Keratinocyte (primary cell): ENCODE measurements around the gene TANC2. TPM values are rescaled to one million over a fixed set of nuclear protein-coding genes. Genes with fewer than 3 reads are reported as not detected.

Source experiments
- DNase-seq: peaks from one replicate; pipeline ENCODE4 v3.0.0-alpha.2; 2011; ENCODE audit warnings: low read depth, missing footprints, low spot score
- FAIRE-seq: peaks from 2 replicates; lab custom pipeline; 2011; peaks lifted over from hg19 to GRCh38; lab: Jason Lieb, UNC
- H2AFZ ChIP-seq: 2 replicates; pipeline ENCODE4 v1.6.0; 2012; ENCODE audit warnings: low read length, control low read depth, inconsistent platforms; ENCODE audit not compliant: control insufficient read depth
- H3K27ac ChIP-seq: 2 replicates; pipeline ENCODE4 v1.5.1; 2011; ENCODE audit warnings: low read length; ENCODE audit not compliant: control insufficient read depth, insufficient read depth
- H3K27me3 ChIP-seq: 3 replicates; pipeline ENCODE4 v1.6.0; 2011; ENCODE audit warnings: low read length; ENCODE audit not compliant: control insufficient read depth, insufficient read depth; ENCODE audit errors: extremely low read depth
- H3K36me3 ChIP-seq, 2 experiments: 2 replicates in 1 of 2; 3 replicates in 1 of 2; pipeline ENCODE4 v1.5.1; 2011; ENCODE audit warnings: low read length in 2 of 2, mild to moderate bottlenecking in 1 of 2; ENCODE audit not compliant: control insufficient read depth in 2 of 2, insufficient read depth in 2 of 2; ENCODE audit errors: extremely low read depth in 1 of 2
- H3K4me1 ChIP-seq: 3 replicates; pipeline ENCODE4 v1.5.1; 2011; ENCODE audit warnings: low read length; ENCODE audit not compliant: control insufficient read depth, insufficient read depth; ENCODE audit errors: extremely low read depth
- H3K4me2 ChIP-seq: 3 replicates; pipeline ENCODE4 v1.6.0; 2011; ENCODE audit warnings: low read depth, low read length; ENCODE audit not compliant: control insufficient read depth, insufficient read depth; ENCODE audit errors: extremely low read depth
- H3K4me3 ChIP-seq, 3 experiments: fragments of 200-600 bp in 1 of 3; sonication (generic) in 1 of 3; 2 replicates in 2 of 3; 3 replicates in 1 of 3; pipeline ENCODE4 v1.5.1; 2011 to 2016; ENCODE audit warnings: low read length in 3 of 3, mild to moderate bottlenecking in 3 of 3, control low read depth in 2 of 3, inconsistent platforms in 1 of 3, low read depth in 1 of 3, mixed read lengths in 1 of 3, mixed run types in 1 of 3, moderate library complexity in 1 of 3; ENCODE audit not compliant: control insufficient read depth in 2 of 3, insufficient read depth in 2 of 3; ENCODE audit errors: extremely low read depth in 1 of 3
- H3K79me2 ChIP-seq: 2 replicates; pipeline ENCODE4 v1.6.0; 2012; ENCODE audit warnings: low read length; ENCODE audit not compliant: control insufficient read depth, insufficient read depth
- H3K9ac ChIP-seq: 3 replicates; pipeline ENCODE4 v1.6.0; 2011; ENCODE audit warnings: low read length; ENCODE audit not compliant: control insufficient read depth, insufficient read depth; ENCODE audit errors: extremely low read depth
- H3K9me1 ChIP-seq: 3 replicates; pipeline ENCODE4 v1.6.0; 2011; ENCODE audit warnings: low read length; ENCODE audit not compliant: control insufficient read depth, insufficient read depth; ENCODE audit errors: extremely low read depth
- H3K9me3 ChIP-seq: 2 replicates; pipeline ENCODE4 v1.5.1; 2012; ENCODE audit warnings: low read depth, low read length; ENCODE audit not compliant: control insufficient read depth
- H4K20me1 ChIP-seq: 3 replicates; pipeline ENCODE4 v1.6.0; 2011; ENCODE audit warnings: low read length; ENCODE audit not compliant: control insufficient read depth, insufficient read depth; ENCODE audit errors: extremely low read depth
- EZH2 ChIP-seq: IDR thresholded peaks from one replicate; pipeline ENCODE4 v1.6.1; 2012; ENCODE audit warnings: inconsistent platforms, mild to moderate bottlenecking, low read length, moderate library complexity
- dilution Hi-C: fragments of 300-500 bp; cut with MboI; formaldehyde crosslinking; loops from one replicate; pipeline ENCODE4 v1.7.0; 2020; ENCODE audit warnings: low sequenced_read_pairs; ENCODE audit not compliant: extremely low pct_ligation_motif_present
- polyA plus RNA-seq, 5 experiments: library from polyadenylated mRNA; depleted of rRNA in 3 of 5; stranded (reverse) in 3 of 5; stranded (forward) in 1 of 5; unstranded in 1 of 5; fragments of >200 nt; gene quantifications; 1 replicate in 1 of 5; 2 replicates in 3 of 5; 3 replicates in 1 of 5; pipeline versions ENCODE4 v1.2.1 to v1.2.3, GENCODE V29; 2011 to 2012; ENCODE audit warnings: missing spikeins in 2 of 5, low read depth in 1 of 5, low replicate concordance in 1 of 5
- TF ChIP-seq, protein P1 (sequence below), 3 experiments: IDR thresholded peaks in 1 of 3; conservative IDR thresholded peaks in 1 of 3; optimal IDR thresholded peaks in 1 of 3; 2 replicates in 2 of 3; 3 replicates in 1 of 3; pipeline versions ENCODE3 to v1.5.1; 2011; ENCODE audit warnings: low read length in 3 of 3, mild to moderate bottlenecking in 3 of 3, moderate library complexity in 2 of 3, control low read depth in 1 of 3, inconsistent platforms in 1 of 3; ENCODE audit not compliant: insufficient read depth in 2 of 3; ENCODE audit errors: extremely low read depth in 1 of 3

Gene TANC2
- polyA plus RNA-seq, 1 donor (not counting 4 experiments of a cell fraction or from before 2014, with no cell fraction given), result 22.4 TPM

DNA sequence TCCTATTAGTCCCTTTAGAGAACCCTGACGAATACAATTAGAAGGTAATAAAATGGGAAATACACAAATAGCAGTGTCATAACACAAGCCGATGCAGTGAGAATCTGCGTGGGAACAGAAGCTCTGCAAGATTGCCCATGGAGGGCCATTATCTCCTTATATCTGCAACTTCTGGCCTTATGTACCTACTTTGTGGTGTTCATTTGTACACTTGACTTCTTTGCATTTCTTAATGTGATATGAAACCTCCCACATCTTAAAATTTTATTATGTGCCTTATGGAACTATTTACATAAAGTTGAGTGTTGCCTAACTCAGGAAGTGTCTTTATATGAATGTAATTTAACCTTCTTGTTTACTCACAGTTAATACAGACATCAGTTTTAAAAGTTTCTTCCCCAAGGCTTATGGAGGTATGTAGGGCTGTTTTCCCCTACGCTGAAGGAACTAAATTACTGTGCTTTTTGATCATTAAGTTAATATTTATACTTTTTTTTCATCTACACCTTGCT, 10.1 kb upstream of the TANC2 start:
- Histone ChIP-seq H3K36me3 (no peaks in the 10 kb centered on the region), H3K9me1 (no peaks in the 10 kb centered on the region), H2AFZ (no peak overlapping the region), H3K4me3 (no peak overlapping the region), H3K9ac (no peak overlapping the region), H3K9me3 (no peaks in the 10 kb centered on the region), H3K4me2 (no peak overlapping the region), H3K27me3 (no peaks in the 10 kb centered on the region), H3K79me2 (no peaks in the 10 kb centered on the region), H4K20me1 (no peaks in the 10 kb centered on the region), H3K27ac (no peak overlapping the region), H3K4me1 (no peaks in the 10 kb centered on the region)
- FAIRE-seq, result no peak
- TF ChIP-seq, protein P1, sequence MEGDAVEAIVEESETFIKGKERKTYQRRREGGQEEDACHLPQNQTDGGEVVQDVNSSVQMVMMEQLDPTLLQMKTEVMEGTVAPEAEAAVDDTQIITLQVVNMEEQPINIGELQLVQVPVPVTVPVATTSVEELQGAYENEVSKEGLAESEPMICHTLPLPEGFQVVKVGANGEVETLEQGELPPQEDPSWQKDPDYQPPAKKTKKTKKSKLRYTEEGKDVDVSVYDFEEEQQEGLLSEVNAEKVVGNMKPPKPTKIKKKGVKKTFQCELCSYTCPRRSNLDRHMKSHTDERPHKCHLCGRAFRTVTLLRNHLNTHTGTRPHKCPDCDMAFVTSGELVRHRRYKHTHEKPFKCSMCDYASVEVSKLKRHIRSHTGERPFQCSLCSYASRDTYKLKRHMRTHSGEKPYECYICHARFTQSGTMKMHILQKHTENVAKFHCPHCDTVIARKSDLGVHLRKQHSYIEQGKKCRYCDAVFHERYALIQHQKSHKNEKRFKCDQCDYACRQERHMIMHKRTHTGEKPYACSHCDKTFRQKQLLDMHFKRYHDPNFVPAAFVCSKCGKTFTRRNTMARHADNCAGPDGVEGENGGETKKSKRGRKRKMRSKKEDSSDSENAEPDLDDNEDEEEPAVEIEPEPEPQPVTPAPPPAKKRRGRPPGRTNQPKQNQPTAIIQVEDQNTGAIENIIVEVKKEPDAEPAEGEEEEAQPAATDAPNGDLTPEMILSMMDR (optimal IDR thresholded peaks at IDR 0.05 in 1 of 3, IDR thresholded peaks at IDR 0.05 in 1 of 3, conservative IDR thresholded peaks at IDR 0.05 in 1 of 3; ENCODE audit: extremely low read depth in 1 of 3, insufficient read depth in 2 of 3, low read length in 3 of 3), result no peak
- TF ChIP-seq EZH2, result no peak
- dilution Hi-C loops, result no loop called here
- no peak for DNase-seq

DNA sequence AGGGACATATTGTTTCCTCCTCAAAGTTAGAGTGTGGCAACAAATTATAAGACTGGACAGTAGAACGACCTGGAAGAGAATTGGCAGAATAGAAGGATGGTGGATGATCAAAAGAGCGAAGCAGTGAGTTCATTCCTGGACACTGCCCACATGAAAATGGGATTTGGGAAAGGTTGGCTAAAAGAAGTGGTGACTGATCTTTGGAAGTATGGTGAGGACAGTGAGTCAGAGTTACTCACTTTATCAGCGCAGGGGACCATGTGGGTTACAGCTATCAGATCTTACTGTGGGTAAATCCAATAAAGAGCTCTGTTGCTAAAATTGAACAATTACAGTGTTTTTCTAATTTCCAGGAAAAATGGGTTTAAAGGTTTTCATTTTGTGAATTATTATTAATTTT, 2.7 kb upstream of the TANC2 start:
- H3K79me2 ChIP-seq, result peaks cover 18% of the 10 kb centered on the region
- no peaks in the 10 kb centered on the region for H4K20me1 ChIP-seq
- no peaks in the 10 kb centered on the region for H3K27me3 ChIP-seq
- H3K4me2 ChIP-seq, result no peak overlapping the region
- H3K27ac ChIP-seq, result no peak overlapping the region
- FAIRE-seq (peak; percentile 80), DNase-seq (no peak)
- H2AFZ ChIP-seq, result no peak overlapping the region
- dilution Hi-C loops, result no loop called here
- TF ChIP-seq, protein P1 (optimal IDR thresholded peaks at IDR 0.05 in 1 of 3, IDR thresholded peaks at IDR 0.05 in 1 of 3, conservative IDR thresholded peaks at IDR 0.05 in 1 of 3; ENCODE audit: extremely low read depth in 1 of 3, insufficient read depth in 2 of 3, low read length in 3 of 3), result no peak
- no peak for TF ChIP-seq EZH2
- no peaks in the 10 kb centered on the region for H3K9me3 ChIP-seq
- H3K4me1 ChIP-seq, result peaks cover 10% of the 10 kb centered on the region
- no peak overlapping the region for H3K4me3 ChIP-seq
- H3K36me3 ChIP-seq, result no peaks in the 10 kb centered on the region
- H3K9me1 ChIP-seq, result no peaks in the 10 kb centered on the region
- no peak overlapping the region for H3K9ac ChIP-seq
